Stomach (tissue), 4 donors: ENCODE results near the gene SPATA12.

Experiments
- CTCF ChIP-seq, 7 experiments: fragments of 450-650 bp in 4 of 7; fragments of 200-600 bp in 3 of 7; sonication (generic) in 3 of 7; IDR thresholded peaks; one replicate each; pipeline ENCODE4 v1.5.1; 2016 to 2019; ENCODE audit warnings: antibody characterized with exemption in 7 of 7, control low read depth in 2 of 7, mild to moderate bottlenecking in 1 of 7
- EP300 ChIP-seq: sonication (generic); formaldehyde crosslinking; IDR thresholded peaks from one replicate; pipeline ENCODE4 v1.6.1; 2017; ENCODE audit warnings: antibody characterized with exemption
- POLR2A ChIP-seq, 4 donors: fragments of 450-650 bp; IDR thresholded peaks; one replicate each; pipeline ENCODE4 v1.6.1; 2016; ENCODE audit warnings: antibody characterized with exemption in 4 of 4, control low read depth in 2 of 4, mild to moderate bottlenecking in 1 of 4, moderate library complexity in 1 of 4

DNA sequence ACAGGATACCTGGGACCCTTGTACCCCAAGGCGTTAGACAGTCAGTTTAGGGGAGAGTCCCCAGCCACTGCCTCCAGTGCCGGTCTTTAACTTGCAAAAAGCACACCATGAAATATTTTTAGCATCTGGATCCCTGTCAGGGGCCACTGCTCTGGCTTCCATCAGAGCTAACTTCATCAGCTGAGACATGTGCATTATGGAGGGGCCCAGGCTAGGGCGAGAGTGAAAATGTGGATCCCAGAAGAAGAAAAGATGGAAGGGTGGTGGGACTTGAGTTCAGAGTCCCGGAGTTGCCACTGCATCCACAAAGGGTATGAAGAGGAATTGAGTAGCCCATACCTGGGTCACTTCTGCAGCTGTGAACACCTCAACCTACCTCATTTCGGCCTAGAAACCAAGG lies 23.5 kb upstream of the SPATA12 start:
- no peak for TF ChIP-seq CTCF (IDR thresholded peaks at IDR 0.05)
- TF ChIP-seq EP300: no peak
- no peak for TF ChIP-seq POLR2A (IDR thresholded peaks at IDR 0.05)
